ENCODE measurements around the gene CXCR5.

The CXCR5 gene

DNA sequence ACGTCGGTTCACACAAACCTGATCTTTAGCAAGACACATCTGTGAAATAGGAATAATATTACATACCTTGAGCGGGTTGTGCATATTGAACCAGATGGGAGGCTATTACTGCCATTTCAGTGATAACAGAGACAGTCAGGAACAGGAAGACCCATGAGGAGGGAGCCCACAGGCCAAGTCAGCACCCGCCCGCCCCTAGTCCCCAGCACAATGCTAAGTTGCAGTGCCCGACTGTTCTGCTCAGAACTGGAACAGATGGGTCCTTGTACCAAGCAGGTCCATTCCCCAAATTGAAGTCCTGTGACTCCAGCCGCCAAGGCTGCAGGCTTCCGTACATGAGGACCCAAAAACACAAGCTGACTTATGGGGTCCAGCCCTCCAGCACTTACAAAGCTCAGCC is 9.3 kb downstream of the CXCR5 start:
- DNase-seq (ENCODE audit: extremely low read depth, low read depth), result no peak
- no peak overlapping the region for H3K4me3 ChIP-seq (replicated peaks; ENCODE audit: low read depth, low read length)
- TF ChIP-seq, protein P1, sequence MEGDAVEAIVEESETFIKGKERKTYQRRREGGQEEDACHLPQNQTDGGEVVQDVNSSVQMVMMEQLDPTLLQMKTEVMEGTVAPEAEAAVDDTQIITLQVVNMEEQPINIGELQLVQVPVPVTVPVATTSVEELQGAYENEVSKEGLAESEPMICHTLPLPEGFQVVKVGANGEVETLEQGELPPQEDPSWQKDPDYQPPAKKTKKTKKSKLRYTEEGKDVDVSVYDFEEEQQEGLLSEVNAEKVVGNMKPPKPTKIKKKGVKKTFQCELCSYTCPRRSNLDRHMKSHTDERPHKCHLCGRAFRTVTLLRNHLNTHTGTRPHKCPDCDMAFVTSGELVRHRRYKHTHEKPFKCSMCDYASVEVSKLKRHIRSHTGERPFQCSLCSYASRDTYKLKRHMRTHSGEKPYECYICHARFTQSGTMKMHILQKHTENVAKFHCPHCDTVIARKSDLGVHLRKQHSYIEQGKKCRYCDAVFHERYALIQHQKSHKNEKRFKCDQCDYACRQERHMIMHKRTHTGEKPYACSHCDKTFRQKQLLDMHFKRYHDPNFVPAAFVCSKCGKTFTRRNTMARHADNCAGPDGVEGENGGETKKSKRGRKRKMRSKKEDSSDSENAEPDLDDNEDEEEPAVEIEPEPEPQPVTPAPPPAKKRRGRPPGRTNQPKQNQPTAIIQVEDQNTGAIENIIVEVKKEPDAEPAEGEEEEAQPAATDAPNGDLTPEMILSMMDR (IDR thresholded peaks at IDR 0.05; ENCODE audit: low read depth, low read length, missing control alignments), result no peak

DNA sequence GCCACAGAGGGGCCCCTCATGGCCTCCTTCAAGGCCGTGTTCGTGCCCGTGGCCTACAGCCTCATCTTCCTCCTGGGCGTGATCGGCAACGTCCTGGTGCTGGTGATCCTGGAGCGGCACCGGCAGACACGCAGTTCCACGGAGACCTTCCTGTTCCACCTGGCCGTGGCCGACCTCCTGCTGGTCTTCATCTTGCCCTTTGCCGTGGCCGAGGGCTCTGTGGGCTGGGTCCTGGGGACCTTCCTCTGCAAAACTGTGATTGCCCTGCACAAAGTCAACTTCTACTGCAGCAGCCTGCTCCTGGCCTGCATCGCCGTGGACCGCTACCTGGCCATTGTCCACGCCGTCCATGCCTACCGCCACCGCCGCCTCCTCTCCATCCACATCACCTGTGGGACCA is 10.0 kb downstream of the CXCR5 start:
- TF ChIP-seq, protein P1 (IDR thresholded peaks at IDR 0.05; ENCODE audit: low read depth, low read length, missing control alignments), result no peak
- no peak overlapping the region for H3K4me3 ChIP-seq (replicated peaks; ENCODE audit: low read depth, low read length)
- DNase-seq (ENCODE audit: extremely low read depth, low read depth), result no peak

DNA sequence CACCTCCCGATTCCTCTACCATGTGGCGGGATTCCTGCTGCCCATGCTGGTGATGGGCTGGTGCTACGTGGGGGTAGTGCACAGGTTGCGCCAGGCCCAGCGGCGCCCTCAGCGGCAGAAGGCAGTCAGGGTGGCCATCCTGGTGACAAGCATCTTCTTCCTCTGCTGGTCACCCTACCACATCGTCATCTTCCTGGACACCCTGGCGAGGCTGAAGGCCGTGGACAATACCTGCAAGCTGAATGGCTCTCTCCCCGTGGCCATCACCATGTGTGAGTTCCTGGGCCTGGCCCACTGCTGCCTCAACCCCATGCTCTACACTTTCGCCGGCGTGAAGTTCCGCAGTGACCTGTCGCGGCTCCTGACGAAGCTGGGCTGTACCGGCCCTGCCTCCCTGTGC is 10.5 kb downstream of the CXCR5 start:
- H3K4me3 ChIP-seq (replicated peaks; ENCODE audit: low read depth, low read length), result no peak overlapping the region
- TF ChIP-seq, protein P1 (IDR thresholded peaks at IDR 0.05; ENCODE audit: low read depth, low read length, missing control alignments), result no peak
- no peak for DNase-seq (ENCODE audit: extremely low read depth, low read depth)

DNA sequence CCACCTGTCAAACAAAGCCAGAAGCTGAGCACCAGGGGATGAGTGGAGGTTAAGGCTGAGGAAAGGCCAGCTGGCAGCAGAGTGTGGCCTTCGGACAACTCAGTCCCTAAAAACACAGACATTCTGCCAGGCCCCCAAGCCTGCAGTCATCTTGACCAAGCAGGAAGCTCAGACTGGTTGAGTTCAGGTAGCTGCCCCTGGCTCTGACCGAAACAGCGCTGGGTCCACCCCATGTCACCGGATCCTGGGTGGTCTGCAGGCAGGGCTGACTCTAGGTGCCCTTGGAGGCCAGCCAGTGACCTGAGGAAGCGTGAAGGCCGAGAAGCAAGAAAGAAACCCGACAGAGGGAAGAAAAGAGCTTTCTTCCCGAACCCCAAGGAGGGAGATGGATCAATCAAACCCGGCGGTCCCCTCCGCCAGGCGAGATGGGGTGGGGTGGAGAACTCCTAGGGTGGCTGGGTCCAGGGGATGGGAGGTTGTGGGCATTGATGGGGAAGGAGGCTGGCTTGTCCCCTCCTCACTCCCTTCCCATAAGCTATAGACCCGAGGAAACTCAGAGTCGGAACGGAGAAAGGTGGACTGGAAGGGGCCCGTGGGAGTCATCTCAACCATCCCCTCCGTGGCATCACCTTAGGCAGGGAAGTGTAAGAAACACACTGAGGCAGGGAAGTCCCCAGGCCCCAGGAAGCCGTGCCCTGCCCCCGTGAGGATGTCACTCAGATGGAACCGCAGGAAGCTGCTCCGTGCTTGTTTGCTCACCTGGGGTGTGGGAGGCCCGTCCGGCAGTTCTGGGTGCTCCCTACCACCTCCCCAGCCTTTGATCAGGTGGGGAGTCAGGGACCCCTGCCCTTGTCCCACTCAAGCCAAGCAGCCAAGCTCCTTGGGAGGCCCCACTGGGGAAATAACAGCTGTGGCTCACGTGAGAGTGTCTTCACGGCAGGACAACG is 11.7 kb downstream of the CXCR5 start:
- H3K4me3 ChIP-seq (replicated peaks; ENCODE audit: low read depth, low read length), result no peak overlapping the region
- TF ChIP-seq, protein P1 (IDR thresholded peaks at IDR 0.05; ENCODE audit: low read depth, low read length, missing control alignments), result no peak
- no peak for DNase-seq (ENCODE audit: extremely low read depth, low read depth)

DNA sequence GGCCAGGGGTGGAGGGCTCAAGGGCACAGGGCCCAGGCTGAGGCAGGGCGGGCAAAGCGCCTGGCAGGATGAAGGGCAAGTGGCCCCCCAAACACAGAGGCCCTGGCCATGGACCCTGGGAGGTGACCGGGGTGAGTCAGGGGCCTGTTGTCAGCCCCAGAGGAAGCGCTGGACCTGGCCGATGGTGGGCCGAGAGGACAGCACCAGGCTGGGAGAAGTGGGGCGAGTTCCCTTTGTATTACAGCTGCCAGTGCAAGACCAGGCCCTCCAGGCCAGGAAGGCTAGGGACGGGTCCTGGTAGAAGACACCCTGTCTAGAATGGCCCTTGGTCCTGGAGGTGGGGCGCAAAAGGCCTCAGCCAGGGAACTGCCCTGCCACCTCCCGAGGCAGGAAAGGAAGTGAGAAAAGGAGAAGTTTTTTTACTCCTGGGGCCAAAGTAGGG is 12.8 kb downstream of the CXCR5 start:
- H3K4me3 ChIP-seq (replicated peaks; ENCODE audit: low read depth, low read length), result no peak overlapping the region
- no peak for DNase-seq (ENCODE audit: extremely low read depth, low read depth)
- TF ChIP-seq, protein P1 (IDR thresholded peaks at IDR 0.05; ENCODE audit: low read depth, low read length, missing control alignments), result no peak

DNA sequence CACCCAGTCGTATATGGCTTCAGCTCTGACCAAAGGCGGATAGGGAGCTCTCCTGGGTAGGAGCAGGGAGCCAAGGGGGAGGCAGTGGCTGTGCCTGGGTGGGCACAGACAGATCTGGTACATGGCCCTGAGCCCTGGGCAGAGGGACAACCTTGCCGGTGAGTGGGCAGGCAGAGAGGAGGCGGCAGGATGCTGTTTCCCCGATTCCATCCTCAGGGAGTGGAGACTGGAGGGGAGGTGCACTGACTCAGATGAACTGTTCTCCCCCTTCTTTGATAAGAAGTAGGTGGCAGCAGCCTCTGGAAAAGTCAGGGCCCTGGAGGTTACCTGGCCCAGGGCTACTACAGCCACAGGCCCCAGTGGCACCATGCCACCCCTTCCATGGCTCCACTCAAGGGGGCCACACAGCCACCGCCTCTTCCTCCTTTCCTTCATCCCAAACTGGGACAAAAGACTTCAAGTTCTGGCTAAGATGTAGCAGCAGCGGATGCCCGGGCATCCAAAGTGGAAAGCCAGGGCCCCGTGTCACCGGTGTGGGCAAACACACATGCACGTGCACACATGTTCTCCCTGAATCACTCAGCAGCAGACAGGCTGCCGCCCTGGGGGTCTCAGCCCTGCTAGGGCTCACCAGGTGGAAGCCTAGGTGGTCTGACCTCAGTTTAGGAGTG is 13.4 kb downstream of the CXCR5 start:
- no peak for DNase-seq (ENCODE audit: extremely low read depth, low read depth)
- TF ChIP-seq, protein P1 (IDR thresholded peaks at IDR 0.05; ENCODE audit: low read depth, low read length, missing control alignments), result no peak
- no peak overlapping the region for H3K4me3 ChIP-seq (replicated peaks; ENCODE audit: low read depth, low read length)
